Mammary epithelial cell (primary cell): ENCODE results near the gene COPS6.

Source experiments
- EZH2 ChIP-seq: IDR thresholded peaks from 2 replicates; pipeline ENCODE4 v1.6.1; 2012; ENCODE audit warnings: low read length, inconsistent platforms, borderline replicate concordance
- TF ChIP-seq, protein P1 (sequence below), 2 donors: IDR thresholded peaks in 1 of 2; conservative IDR thresholded peaks in 1 of 2; 2 replicates each; pipeline ENCODE4 v1.5.1; 2011 to 2012; ENCODE audit warnings: inconsistent platforms in 2 of 2, low read length in 2 of 2, mild to moderate bottlenecking in 2 of 2, control low read depth in 1 of 2, low read depth in 1 of 2; ENCODE audit not compliant: insufficient read depth in 1 of 2; ENCODE audit errors: extremely low read depth in 1 of 2

DNA sequence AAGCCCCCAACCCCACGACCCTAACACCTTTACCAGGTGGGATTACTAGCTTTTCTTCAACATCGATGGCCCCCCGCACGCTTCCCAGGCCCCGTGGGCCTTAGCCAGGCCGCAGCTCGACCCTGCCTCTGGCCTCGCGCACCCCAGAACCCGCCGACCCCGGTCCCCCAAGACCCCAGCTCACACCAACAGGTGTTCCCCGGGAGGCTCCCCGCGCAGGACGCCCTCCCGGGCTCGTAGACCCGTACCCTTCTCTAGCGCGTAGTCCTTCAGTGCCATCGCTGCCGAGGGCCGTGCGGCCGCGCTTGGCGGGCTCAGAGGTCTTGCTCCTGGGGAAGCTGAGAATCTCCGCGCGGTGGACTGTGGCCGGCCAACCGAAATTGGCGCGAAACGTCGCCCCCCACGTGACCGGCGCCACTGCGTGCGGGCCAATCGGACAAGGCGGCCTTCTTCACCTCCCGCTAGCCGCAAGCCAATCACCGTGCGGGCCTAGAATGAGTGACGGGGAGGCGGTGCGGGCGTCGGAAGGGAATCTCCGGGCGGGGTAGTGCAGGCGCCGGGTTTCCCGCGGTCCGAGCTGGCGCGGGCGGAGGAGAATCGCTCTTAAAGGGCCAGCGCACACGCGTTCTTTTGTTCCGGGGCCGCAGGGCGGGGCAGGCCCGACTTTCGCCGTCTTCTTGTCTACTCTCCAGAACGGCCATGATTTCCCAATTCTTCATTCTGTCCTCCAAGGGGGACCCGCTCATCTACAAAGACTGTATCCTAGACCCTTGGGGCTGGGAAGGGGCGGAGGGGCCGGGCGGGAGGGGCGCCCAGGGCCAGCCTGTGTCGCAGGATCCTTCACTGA lies 12.5 kb downstream of the COPS6 start, which contains the start of the genes AP4M1 and MCM7:
- TF ChIP-seq, protein P1, sequence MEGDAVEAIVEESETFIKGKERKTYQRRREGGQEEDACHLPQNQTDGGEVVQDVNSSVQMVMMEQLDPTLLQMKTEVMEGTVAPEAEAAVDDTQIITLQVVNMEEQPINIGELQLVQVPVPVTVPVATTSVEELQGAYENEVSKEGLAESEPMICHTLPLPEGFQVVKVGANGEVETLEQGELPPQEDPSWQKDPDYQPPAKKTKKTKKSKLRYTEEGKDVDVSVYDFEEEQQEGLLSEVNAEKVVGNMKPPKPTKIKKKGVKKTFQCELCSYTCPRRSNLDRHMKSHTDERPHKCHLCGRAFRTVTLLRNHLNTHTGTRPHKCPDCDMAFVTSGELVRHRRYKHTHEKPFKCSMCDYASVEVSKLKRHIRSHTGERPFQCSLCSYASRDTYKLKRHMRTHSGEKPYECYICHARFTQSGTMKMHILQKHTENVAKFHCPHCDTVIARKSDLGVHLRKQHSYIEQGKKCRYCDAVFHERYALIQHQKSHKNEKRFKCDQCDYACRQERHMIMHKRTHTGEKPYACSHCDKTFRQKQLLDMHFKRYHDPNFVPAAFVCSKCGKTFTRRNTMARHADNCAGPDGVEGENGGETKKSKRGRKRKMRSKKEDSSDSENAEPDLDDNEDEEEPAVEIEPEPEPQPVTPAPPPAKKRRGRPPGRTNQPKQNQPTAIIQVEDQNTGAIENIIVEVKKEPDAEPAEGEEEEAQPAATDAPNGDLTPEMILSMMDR (conservative IDR thresholded peaks at IDR 0.05 in 1 of 2, IDR thresholded peaks at IDR 0.05 in 1 of 2; ENCODE audit: extremely low read depth in 1 of 2, insufficient read depth in 1 of 2, low read depth in 1 of 2, low read length in 2 of 2), result no peak
- no peak for TF ChIP-seq EZH2
